ENCODE results near the gene CDC25B.
A peak's percentile ranks its signal among the peaks of the same experiment; 100 is the strongest.

Gene CDC25B

DNA sequence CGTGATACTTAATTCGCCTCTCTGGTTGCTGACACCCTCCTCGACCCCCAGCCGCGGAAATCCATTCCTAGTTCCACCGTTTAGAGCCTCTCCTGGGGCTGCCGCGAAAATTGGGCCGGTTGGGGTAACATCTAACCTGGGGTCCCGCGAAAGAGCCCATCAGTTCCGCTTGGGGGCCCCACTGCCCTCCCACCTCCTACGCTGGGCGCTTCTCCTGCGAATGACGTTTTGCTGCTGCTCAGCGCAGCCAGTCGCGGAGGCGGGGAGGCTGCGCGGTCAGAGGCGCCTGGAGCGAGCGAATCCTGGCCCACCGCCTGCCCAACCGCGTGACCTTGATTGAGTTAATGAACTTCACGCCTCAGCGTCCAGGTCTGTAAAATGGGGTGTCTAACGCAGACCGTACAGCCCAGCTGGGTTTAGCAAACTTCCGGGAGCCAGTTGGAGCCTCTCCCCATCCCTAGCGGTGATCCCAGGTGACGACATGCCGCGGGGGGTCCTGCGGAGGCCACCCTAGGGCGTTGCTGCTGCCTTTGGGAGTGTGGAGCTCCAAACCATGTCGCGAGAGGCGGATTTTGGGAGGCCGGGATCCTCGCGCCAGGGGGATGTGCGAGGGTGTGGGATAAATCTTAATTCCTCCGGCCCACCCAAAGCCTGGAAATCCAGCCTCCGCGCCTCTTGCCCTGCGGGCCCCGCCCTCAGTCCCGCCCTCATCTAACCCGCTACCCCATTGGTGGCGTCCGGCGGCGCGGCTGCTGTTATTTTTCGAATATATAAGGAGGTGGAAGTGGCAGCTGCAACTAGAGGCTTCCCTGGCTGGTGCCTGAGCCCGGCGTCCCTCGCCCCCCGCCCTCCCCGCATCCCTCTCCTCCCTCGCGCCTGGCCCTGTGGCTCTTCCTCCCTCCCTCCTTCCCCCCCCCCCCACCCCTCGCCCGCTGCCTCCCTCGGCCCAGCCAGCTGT is at the start of gene CDC25B:
Gene CDC25B, plus strand, starts transcription at position 800 of the 958 bp plus-strand sequence. CDS start 222 bp downstream, outside the sequence.
- DNase-seq (ENCODE audit: low read depth in 3 of 3): peak; percentile 80 to 90 (median 83)

DNA sequence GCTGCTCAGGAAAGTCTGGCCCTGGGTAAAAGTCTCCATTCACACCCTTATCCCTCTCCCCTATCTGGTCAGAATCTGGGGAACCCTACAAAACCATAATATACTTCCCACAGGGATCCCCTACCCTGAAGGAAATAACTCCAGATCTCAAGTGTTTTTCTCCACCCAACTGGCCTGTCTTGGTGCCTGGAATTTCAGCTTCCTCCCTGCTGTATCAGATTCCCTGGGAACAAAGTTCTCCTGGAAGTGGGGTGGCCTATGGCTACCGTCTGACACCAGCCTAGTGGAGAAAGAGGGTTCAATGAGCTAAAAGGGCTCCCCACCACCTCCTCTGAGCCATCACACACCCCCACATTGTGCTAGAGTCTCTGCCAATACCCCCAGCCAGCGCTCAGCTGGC is 48.6 kb upstream of the CDC25B start:
- no peak for DNase-seq (ENCODE audit: low read depth in 3 of 3)

DNA sequence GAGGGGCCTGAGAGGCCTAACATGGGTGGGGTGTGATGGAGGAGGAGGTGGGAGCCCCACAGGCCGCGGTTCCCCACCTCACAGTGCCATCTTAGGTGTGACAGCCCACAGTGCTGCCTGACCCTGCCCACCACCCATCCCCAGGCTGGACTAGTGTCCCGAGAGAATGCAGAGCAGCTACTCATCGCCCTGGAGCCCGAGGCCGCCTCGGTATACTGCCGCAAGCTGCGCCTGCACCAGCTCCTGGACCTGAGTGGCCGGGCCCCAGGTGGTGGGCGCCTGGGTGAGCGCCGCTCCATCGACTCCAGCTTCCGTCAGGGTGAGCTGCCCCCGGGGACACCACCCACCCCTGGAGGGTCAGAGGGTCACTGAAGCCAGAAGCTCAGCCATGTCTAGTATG is 48.0 kb upstream of the CDC25B start:
- no peak for DNase-seq (ENCODE audit: low read depth in 3 of 3)

DNA sequence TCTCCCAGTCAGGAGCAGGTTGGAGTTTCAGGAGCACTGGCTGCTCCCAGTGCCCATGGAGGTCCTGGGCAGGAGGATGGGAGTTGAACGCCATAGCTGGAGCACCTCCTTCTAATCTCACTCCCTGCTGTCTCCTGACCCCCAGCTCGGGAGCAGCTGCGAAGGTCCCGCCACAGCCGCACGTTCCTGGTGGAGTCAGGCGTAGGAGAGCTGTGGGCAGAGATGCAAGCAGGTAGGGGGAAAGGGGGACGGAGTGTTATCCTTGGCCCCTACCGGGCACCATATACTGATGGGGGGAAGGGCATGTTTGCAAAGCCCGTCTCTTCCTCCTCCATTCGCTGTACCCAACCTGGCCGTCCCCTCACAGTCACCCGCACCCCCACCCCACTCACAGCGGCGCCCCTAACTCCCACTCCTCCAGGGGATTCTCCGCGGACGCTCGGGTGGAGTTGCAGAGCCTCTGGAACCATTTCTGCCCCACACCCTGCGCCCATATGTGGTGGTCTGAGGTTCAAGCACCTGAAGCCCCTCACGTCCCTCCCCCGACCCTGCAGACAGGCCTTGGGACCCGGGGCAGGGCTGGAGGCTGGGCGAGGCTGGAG is 46.9 kb upstream of the CDC25B start:
- DNase-seq (ENCODE audit: low read depth in 3 of 3): no peak

DNA sequence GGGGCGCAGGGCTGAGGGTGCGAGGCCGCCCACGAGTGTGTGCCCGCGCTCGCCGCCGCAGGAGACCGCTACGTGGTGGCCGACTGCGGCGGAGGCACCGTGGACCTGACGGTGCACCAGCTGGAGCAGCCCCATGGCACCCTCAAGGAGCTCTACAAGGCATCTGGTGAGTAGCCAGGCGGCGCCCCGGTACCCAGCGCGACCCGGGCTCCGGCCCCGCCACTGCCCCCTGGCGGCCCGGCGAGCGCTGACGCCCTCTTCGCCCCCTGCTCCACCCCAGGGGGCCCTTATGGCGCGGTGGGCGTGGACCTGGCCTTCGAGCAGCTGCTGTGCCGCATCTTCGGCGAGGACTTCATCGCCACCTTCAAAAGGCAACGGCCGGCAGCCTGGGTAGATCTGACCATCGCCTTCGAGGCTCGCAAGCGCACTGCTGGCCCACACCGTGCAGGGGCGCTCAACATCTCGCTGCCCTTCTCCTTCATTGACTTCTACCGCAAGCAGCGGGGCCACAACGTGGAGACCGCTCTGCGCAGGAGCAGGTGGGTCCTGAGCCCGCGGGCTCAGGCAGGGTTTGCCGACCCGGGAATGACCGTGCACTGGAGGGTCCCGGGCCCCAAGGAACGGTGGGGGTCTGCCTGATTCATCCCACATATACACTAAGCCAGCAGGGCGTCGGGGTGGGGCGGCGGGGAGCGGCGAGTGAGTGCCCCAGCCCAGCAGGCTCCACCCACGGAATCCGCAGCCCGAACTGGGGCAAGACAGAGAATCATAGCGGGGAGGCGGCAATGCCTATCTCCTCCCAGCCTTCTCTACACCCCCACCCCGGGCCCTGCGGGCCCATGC is 46.2 kb upstream of the CDC25B start:
- peak in 1 of 3 donors; percentile 26 for DNase-seq (ENCODE audit: low read depth in 3 of 3)

DNA sequence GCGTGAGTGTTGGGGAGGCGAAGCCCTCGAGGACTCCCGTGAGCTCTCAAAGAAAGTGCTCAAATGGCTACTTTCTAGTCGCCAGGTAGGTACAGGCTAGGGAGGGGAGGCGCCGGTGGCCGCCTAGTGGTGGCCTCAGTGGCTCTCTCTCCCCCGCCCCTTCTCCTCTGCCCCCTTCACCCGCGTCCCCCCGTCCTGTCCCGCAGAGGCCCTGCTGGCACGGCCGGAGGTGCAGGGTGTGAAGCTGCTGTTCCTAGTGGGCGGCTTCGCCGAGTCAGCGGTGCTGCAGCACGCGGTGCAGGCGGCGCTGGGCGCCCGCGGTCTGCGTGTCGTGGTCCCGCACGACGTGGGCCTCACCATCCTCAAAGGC is 44.8 kb upstream of the CDC25B start:
- DNase-seq (ENCODE audit: low read depth in 3 of 3): no peak

DNA sequence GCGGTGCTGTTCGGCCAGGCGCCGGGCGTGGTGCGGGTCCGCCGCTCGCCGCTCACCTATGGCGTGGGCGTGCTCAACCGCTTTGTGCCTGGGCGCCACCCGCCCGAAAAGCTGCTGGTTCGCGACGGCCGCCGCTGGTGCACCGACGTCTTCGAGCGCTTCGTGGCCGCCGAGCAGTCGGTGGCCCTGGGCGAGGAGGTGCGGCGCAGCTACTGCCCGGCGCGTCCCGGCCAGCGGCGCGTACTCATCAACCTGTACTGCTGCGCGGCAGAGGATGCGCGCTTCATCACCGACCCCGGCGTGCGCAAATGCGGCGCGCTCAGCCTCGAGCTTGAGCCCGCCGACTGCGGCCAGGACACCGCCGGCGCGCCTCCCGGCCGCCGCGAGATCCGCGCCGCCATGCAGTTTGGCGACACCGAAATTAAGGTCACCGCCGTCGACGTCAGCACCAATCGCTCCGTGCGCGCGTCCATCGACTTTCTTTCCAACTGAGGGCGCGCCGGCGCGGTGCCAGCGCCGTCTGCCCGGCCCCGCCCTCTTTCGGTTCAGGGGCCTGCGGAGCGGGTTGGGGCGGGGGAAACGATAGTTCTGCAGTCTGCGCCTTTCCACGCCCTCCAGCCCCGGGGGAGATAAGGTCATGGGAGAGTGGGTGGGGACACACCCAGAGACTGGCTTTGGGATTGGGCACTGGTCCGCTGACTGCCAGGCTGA is 44.3 kb upstream of the CDC25B start:
- peak in 2 of 3 donors; percentile 23 to 41 for DNase-seq (ENCODE audit: low read depth in 3 of 3)

DNA sequence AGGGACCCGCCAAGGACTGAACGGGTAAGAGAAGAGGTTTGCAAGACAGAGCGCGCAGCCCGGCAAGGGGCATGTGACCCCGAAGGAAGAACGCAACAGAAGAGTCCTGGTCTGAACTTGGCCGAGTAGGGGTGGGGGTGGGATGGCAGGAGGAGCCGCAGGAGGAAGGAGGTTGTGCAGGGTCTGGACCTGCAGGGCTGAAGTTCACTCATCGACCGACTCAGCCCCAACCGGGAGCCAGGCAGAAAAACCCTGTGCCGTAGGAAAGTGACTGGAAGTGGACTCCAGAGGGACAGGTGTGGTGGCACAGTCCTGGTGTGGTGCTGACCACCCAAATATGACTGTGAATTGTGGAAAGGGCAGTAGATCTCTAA is 43.7 kb upstream of the CDC25B start:
- DNase-seq (ENCODE audit: low read depth in 3 of 3): no peak

DNA sequence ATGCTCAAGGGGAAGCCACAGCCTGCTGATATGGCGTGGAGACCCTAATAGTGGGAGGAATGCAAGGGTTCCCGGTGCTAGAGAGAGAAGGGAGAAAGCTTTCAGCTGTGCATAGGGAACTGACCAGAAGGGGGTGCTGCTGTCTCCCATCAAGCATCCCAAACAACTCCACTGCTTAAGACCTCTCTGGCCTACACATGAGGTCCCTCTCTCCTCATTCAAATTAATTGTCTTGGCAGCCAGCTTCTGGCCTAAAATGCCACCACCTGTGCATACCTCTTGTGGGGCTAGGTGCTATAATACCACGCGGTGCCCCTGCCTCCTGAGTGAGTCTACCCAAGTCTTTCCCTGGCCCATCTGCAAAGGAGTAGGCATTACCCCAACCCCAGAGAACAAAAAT is 43.0 kb upstream of the CDC25B start:
- DNase-seq (ENCODE audit: low read depth in 3 of 3): peak in 2 of 3 donors; percentile 37 to 48

DNA sequence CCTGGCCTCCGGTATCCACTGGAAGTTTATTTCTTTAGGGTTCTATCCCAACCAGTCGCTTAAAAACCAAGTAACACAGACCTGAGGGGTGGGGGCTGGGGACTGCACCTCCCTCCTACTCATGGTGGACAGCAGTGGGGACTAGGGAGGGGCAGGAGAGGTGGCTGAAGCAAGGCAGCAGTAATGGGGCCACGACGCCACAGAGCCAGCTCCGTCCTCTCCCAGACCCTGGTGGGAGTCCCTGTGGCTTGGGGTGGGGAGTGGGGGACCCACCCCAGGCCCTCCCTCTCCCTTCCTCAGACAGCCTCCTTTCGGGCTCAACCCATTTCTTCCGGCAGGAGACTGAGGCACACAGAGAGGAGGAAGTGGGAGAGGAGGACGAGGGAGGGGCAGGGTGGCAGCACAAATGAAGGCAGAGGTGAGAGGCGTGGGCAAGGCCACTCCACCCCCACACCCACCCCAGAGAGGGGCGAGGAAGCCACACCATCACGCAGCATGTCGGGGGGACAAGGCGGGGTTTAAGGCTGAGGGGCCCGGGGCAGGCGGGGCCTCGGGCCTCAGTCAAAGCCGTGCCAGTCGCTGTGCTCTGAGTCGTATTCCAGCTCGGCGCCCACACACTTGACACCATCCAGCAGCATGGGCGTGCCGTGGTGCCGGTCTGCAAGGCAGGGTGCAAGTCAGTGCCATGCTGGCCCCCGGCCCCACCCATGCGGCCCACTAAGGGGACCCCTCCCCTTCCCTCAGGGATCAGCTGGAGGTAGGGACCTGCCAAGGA is 42.4 kb upstream of the CDC25B start:
- no peak for DNase-seq (ENCODE audit: low read depth in 3 of 3)

DNA sequence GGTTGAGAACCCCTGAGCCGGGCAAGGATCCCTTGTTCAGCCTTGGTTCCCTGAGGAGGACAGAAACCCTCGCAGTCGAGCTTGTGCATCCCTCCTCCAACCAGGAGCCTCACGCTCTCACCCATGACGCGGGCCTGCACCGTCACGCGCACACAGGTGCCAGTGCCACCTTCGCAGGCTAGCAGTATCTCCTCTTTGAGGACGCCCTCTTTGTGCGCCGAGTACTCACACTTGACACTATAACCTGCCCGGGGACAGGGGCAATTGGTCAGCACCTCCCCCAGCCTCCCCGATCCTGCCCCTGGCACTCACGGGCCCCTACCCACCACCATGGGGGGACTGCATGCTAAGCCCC is 41.9 kb upstream of the CDC25B start:
- DNase-seq (ENCODE audit: low read depth in 3 of 3): no peak

DNA sequence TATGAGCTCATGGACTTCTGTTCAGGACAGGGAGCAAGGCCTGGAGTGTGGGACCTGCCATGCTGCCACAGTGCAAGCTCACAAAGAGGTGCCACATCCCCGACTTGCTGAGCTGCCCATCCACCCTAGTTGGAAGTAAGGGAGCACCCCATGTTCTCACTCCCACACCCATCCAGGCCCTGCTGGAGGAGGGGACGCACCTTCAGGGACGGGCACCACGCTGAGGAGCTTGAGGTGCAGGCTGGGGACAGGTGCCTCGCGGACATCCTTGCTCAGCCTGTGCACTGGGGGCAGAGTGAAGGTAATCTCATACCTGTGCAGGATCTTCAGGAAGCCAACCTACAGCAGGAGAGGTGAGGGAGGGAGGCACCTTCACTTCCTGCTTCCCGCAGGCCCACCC is 40.8 kb upstream of the CDC25B start:
- DNase-seq (ENCODE audit: low read depth in 3 of 3): no peak

DNA sequence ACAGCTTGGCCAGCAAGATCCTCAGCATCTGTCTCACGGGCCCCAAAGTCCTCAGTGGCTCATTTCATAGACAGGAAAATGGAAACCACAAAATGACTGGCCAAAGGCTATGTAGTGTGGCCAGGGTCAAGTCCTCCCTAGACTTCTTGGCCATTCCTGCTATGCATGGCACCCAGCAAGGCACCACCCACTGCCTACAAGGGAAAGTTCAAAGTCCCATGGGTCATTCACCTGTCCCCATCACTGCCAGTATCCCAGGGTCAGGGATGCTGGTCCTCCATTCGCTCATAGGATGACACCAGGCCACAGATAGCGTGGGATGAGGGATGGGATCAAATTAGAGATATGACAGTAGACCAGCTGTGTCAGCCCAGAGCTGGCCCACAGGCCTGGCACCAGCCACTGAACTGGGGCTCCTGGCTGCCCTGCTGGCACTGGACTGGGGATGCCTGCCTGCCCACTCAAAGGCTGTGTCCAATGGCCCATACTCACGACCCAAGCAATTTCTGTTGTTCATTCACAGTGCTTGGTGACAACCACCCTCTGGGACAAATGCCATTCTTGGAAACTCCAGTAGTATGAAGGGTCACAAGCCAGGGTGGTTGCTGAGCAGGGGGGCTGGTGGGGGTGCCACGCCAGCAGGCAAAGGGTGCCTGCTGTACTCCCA is 40.2 kb upstream of the CDC25B start:
- DNase-seq (ENCODE audit: low read depth in 3 of 3): no peak

DNA sequence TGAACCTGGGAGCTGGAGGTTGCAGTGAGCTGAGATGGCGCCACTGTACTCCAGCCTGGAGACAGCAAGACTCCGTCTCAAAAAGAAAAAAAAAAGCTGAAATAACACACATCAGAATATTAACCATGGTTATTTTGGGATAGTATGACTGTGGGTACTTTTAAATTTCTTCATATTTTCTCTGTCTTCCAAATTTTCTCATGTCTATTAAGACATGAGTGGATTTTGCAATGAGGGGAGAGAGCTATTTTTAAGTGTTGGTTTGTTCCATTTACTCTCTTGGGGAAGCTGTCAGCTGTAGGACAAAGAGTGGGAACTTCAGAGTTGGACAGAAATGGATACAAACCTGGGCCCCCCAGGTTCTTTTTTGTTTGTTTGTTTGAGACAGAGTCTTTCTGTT is 38.8 kb upstream of the CDC25B start:
- DNase-seq (ENCODE audit: low read depth in 3 of 3): no peak

DNA sequence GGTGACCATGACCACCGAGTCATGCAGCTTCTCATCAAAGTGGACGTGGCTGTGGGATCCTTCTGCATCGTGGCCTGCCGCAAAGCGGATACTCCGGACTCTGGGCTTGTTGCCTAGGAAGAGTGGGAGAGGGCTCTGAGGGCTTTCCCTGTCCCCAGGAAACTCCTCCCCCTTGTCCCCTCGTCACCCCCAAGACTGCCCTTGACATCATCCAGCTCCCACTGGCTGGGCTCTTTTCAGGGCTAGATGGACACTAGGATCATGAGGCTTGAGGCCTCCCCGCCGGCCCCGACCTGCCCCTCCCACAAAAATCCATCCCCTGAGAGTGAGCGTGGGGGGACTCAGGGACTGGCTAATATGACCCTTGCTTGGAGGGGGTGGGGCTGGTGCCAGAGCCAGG is 37.5 kb upstream of the CDC25B start:
- no peak for DNase-seq (ENCODE audit: low read depth in 3 of 3)

DNA sequence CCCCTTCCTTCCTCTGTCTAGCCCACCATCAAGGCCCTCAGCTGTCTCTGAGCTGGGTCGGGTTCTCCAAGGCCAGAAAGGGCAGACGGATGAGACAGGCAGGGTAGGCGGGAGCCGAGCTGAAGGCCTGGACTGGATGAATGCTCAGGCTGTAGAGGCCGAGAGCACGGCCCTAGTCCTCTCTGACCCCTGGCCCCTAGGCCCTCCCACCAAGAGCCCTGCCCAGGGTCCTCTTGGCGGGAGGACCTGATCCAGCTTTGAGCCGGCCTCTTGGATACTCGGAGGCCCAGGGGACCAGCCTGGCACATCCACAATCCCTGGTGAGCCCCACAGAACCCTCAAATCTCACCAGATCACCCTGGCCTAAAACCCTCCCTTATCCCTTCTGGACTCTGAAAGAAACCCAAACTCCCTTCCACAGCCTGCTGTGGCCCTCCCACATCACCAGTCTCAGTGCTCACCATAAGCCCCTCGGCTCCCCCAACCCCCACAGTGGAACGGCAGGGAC is 36.7 kb upstream of the CDC25B start:
- DNase-seq (ENCODE audit: low read depth in 3 of 3): no peak

DNA sequence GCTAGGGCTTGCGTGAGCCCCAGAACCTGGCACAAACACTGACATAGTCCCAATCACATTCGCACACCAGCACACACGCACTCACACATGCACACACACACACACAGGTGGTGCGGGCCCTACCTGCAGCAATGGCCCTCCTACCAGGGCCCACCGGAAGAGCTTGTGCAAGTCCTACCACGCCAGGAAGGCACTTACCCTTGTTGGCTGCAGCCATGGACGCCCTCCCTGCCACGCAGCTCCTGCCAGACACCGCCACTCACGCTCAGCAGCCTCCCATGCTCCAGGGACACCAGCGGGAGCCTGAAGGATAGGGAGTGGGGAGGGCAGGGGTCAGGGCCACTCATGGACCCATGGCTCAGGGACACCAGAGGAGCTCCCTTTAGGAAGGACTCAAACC is 36.2 kb upstream of the CDC25B start:
- no peak for DNase-seq (ENCODE audit: low read depth in 3 of 3)

DNA sequence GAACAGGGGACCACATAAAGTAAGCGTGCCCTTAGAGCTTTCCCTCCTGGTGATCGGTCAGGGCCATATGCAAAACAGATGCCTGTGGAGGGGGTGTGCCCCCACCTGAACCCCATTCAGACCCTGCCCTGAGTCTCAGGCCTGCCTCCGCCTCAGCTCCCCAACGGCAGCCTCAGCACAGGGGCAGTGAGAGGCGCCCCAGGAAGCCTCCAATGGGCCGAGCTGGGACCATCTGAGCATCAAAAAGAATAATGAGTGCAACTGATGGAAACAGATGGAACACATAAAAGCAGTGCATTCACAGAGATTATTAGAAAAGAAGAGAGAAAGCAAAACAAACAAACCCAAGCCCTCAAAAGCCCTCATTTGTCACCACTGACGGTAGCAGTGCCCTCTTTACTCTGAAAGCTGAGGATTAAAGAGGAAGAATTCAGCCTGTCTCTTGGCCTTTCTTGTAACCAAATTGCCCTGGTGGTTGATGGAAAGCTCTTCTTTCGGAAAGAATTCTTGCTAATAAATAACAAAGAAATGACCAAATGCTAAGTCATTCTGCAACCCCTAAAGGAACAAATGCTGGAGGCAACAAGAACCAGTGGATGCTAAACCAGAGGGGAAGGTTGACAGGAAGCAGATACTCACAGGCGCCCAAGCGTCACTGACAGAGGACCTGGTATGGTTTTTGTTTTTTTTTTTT is 35.3 kb upstream of the CDC25B start:
- no peak for DNase-seq (ENCODE audit: low read depth in 3 of 3)

Measured in stimulated activated CD4-positive, alpha-beta T cell treated with anti-CD3 and anti-CD28 coated beads, TNF-alpha, amount 100 ng/mL, for 48 hours (primary cell).